ENCODE results near the gene GPATCH3. TPM values are rescaled to one million over a fixed set of nuclear protein-coding genes. Genes with fewer than 3 reads are reported as not detected.
"Not testable (repeated sequence)": the region's sequence is repeated elsewhere in the genome, so short reads cannot be mapped to it uniquely, and the experiment has no call there.

GPATCH3 gene
- total RNA-seq, 2 donors from 2014 or later: 8.6 to 11.4 TPM

- peak; percentile 83 to 89 for ATAC-seq
- intact Hi-C loops (cut with DNase I): loop anchor here in 1 of 2 donors (2.0 kb wide), 1 partner anchor 26 kb away; no protein-coding TSS in a partner anchor
- peak; percentile 90 for DNase-seq
Observed at GRCh38 chr1:26853156-26853555, 47.1 kb downstream of the GPATCH3 start.

GRCh38 chr1:26852701-26853100 lies 47.6 kb downstream of the GPATCH3 start:
- intact Hi-C loops (cut with DNase I): loop anchor here in 1 of 2 donors (2.0 kb wide), 1 partner anchor 26 kb away; no protein-coding TSS in a partner anchor
- no peak for DNase-seq
- ATAC-seq: no peak

- ATAC-seq (no peak), DNase-seq (no peak)
- intact Hi-C loops (cut with DNase I): no loop called here
Observed at GRCh38 chr1:26851106-26851684, 49.1 kb downstream of the GPATCH3 start.

- ATAC-seq: peak in 1 of 2 donors; percentile 62
- intact Hi-C loops (cut with DNase I): no loop called here
- DNase-seq: no peak
Observed at GRCh38 chr1:26848941-26849774, 51.1 kb downstream of the GPATCH3 start.

GRCh38 chr1:26848499-26848898 lies 51.8 kb downstream of the GPATCH3 start:
- intact Hi-C loops (cut with DNase I): no loop called here
- ATAC-seq (no peak), DNase-seq (no peak)

- DNase-seq; ATAC-seq; intact Hi-C loops (cut with DNase I): not testable (repeated sequence)
Observed at GRCh38 chr1:26847826-26848225, 52.4 kb downstream of the GPATCH3 start.

- ATAC-seq (no peak), DNase-seq (no peak)
- intact Hi-C loops (cut with DNase I): no loop called here
Observed at GRCh38 chr1:26844424-26845196, 55.7 kb downstream of the GPATCH3 start.

Other genes with a start within 250 kb of the GPATCH3 start
- gene ARID1A, start 204.5 kb downstream of the GPATCH3 start, total RNA-seq: 10 to 100 TPM; 34.5 to 38.5 TPM
- gene PIGV, start 112.5 kb downstream of the GPATCH3 start, total RNA-seq: 1 to 10 TPM; 6.1 to 6.7 TPM
- 10 to 100 TPM; 15.6 to 18.6 TPM for gene ZDHHC18, start 73.8 kb downstream of the GPATCH3 start, total RNA-seq
- under 1 TPM; 0.18 to 0.42 TPM for gene SFN, start 37.3 kb downstream of the GPATCH3 start, total RNA-seq
- gene GPN2, start 10.2 kb downstream of the GPATCH3 start, total RNA-seq: 10 to 100 TPM; 12.9 to 15.3 TPM
- 1 to 10 TPM; 4.5 to 6.5 TPM for gene NR0B2, start 13.5 kb upstream of the GPATCH3 start, total RNA-seq
- gene NUDC, start 21.3 kb upstream of the GPATCH3 start, total RNA-seq: 10 to 100 TPM; 65.8 to 65.9 TPM
- under 1 TPM; 0.18 to 0.68 TPM for gene KDF1, start 60.0 kb upstream of the GPATCH3 start, total RNA-seq
- gene TRNP1, start 93.2 kb upstream of the GPATCH3 start, total RNA-seq: 10 to 100 TPM; 40.6 to 45.2 TPM
- 10 to 100 TPM; 17.1 to 29.0 TPM for gene TENT5B, start 112.4 kb upstream of the GPATCH3 start, total RNA-seq

All from left cardiac atrium (tissue), 4 donors.